ENCODE data around the gene TM4SF4. TPM values are rescaled to one million over a fixed set of nuclear protein-coding genes. Genes with fewer than 3 reads are reported as not detected.

TM4SF4 gene
- total RNA-seq, 3 donors from 2014 or later = 0.14 to 7.1 TPM; not detected in 1

GRCh38 chr3:149514471-149514870, 40.0 kb downstream of the TM4SF4 start:
- ATAC-seq (no peak), DNase-seq (no peak)
- Histone ChIP-seq H3K9me3 (no peaks in the 10 kb centered on the region), H3K36me3 (ENCODE audit: low read depth) (no peaks in the 10 kb centered on the region), H3K4me1 (ENCODE audit: low read depth) (no peaks in the 10 kb centered on the region), H3K4me3 (no peak overlapping the region)
- TF ChIP-seq CTCF (IDR thresholded peaks at IDR 0.05) = no peak
- intact Hi-C loops (cut with DNase I, micrococcal nuclease) = loop anchor here (5.0 to 10.0 kb wide), 3 partner anchors 200 to 260 kb away; no protein-coding TSS in a partner anchor

GRCh38 chr3:149515249-149515648, 40.8 kb downstream of the TM4SF4 start:
- TF ChIP-seq CTCF (IDR thresholded peaks at IDR 0.05) = no peak
- no peak for DNase-seq
- Histone ChIP-seq H3K36me3 (ENCODE audit: low read depth) (no peaks in the 10 kb centered on the region), H3K9me3 (no peaks in the 10 kb centered on the region), H3K4me3 (no peak overlapping the region), H3K4me1 (ENCODE audit: low read depth) (no peaks in the 10 kb centered on the region)
- ATAC-seq = no peak
- intact Hi-C loops (cut with DNase I, micrococcal nuclease) = loop anchor here (10.0 kb wide), 2 partner anchors 200 to 260 kb away; no protein-coding TSS in a partner anchor

GRCh38 chr3:149516920-149517319, 42.4 kb downstream of the TM4SF4 start:
- Histone ChIP-seq H3K4me1 (ENCODE audit: low read depth) (no peaks in the 10 kb centered on the region), H3K9me3 (no peaks in the 10 kb centered on the region), H3K4me3 (no peak overlapping the region), H3K36me3 (ENCODE audit: low read depth) (no peaks in the 10 kb centered on the region)
- intact Hi-C loops (cut with DNase I, micrococcal nuclease) = loop anchor here (10.0 kb wide), 2 partner anchors 198 to 258 kb away; no protein-coding TSS in a partner anchor
- DNase-seq = no peak
- ATAC-seq = no peak
- no peak for TF ChIP-seq CTCF (IDR thresholded peaks at IDR 0.05)

- no peak overlapping the region for H3K4me3 ChIP-seq
- H3K4me1 ChIP-seq (ENCODE audit: low read depth) = no peaks in the 10 kb centered on the region
- TF ChIP-seq CTCF (IDR thresholded peaks at IDR 0.05) = no peak
- DNase-seq = no peak
- H3K9me3 ChIP-seq = no peaks in the 10 kb centered on the region
- intact Hi-C loops (cut with DNase I, micrococcal nuclease) = loop anchor here (10.0 kb wide), 2 partner anchors 195 to 255 kb away; no protein-coding TSS in a partner anchor
- no peak for ATAC-seq
- H3K36me3 ChIP-seq (ENCODE audit: low read depth) = no peaks in the 10 kb centered on the region
These were observed 45.4 kb downstream of the TM4SF4 start for GRCh38 chr3:149519912-149520311.

- H3K9me3 ChIP-seq = no peaks in the 10 kb centered on the region
- H3K36me3 ChIP-seq (ENCODE audit: low read depth) = no peaks in the 10 kb centered on the region
- intact Hi-C loops (cut with DNase I, micrococcal nuclease) = no loop called here
- H3K4me3 ChIP-seq = no peak overlapping the region
- H3K4me1 ChIP-seq (ENCODE audit: low read depth) = peaks cover 9% of the 10 kb centered on the region
- ATAC-seq = no peak
- no peak for DNase-seq
- TF ChIP-seq CTCF (IDR thresholded peaks at IDR 0.05) = no peak
These were observed 49.2 kb downstream of the TM4SF4 start for GRCh38 chr3:149523512-149524299.

Data from mucosa of descending colon (tissue), 3 donors.